Endometrial microvascular endothelial cells (primary cell): ENCODE measurements around the gene NPAS1. TPM values are rescaled to one million over a fixed set of nuclear protein-coding genes. Genes with fewer than 3 reads are reported as not detected.

Experiments
- in situ Hi-C: cut with HindIII; loops from 2 replicates; pipeline ENCODE4 v1.10.0; 2017; ENCODE audit warnings: low sequenced_read_pairs, low pct_unique_long_range_greater_than_20kb; ENCODE audit errors: inconsistent ontology term
- total RNA-seq: library from RNA; depleted of rRNA; stranded (reverse); fragments of >200 nt; gene quantifications from one replicate; pipeline ENCODE4 v1.2.3, GENCODE V29; 2015; ENCODE audit errors: inconsistent ontology term

Gene NPAS1
- total RNA-seq, 1 donor from 2014 or later = not detected

- in situ Hi-C loops = loop anchor here (25.0 kb wide), 1 partner anchor 98 kb away; no protein-coding TSS in a partner anchor
These were observed 33.9 kb upstream of the NPAS1 start for GRCh38 chr19:46985542-46986415.

GRCh38 chr19:46988614-46989230, 30.9 kb upstream of the NPAS1 start:
- in situ Hi-C loops = loop anchor here (25.0 kb wide), 1 partner anchor 101 kb away; no protein-coding TSS in a partner anchor

GRCh38 chr19:46990991-46991676, 28.5 kb upstream of the NPAS1 start:
- in situ Hi-C loops = loop anchor here (25.0 kb wide), 1 partner anchor 104 kb away; no protein-coding TSS in a partner anchor

DNA sequence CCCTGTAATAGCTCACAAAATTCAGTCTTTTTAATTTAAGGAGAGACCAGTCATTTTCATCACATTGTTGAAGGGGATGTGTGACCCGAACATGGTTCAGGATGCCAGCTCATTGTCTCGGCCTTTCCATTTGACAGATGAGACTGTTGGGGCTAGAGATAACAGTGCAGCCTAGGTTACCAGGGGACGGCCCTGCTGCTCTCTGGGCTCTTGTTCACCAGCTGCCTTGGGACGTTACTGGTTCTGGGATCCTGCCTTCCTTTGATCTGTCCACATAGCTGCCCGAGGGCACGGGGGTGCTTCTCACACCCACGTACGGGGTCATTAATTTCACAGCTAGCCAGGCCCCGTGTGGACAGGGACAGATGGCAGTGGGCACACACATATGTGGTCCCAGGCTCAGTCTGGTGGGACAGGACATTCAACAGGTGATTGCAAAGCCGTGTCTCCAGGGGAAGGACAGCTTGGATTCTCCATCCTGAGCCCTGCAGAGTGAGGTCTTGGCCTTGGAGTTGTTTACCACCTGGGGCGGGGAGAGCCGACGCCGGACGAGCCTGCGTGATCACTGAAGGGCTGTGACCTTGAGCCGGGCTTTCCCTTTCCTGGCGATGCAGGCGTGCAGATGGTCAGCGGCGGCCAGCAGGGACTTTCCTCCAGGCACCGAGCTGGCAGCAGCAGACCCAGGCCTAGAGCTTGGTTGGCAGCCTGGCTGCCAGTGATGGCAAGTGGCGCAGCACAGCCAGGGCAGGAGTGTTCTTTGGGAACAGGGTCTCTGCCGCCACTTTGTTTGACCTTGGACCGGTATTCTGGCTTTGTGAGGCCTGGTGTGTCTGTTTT, 26.7 kb upstream of the NPAS1 start:
- in situ Hi-C loops = loop anchor here (25.0 kb wide), 1 partner anchor 106 kb away; no protein-coding TSS in a partner anchor

GRCh38 chr19:46993622-46994021, 26.0 kb upstream of the NPAS1 start:
- in situ Hi-C loops = loop anchor here (25.0 kb wide), 1 partner anchor 106 kb away; no protein-coding TSS in a partner anchor

GRCh38 chr19:46994141-46994686, 25.4 kb upstream of the NPAS1 start:
- in situ Hi-C loops = loop anchor here (25.0 kb wide), 1 partner anchor 107 kb away; no protein-coding TSS in a partner anchor

- in situ Hi-C loops = loop anchor here (25.0 kb wide), 1 partner anchor 108 kb away; no protein-coding TSS in a partner anchor
These were observed 24.1 kb upstream of the NPAS1 start for GRCh38 chr19:46995492-46995891.

DNA sequence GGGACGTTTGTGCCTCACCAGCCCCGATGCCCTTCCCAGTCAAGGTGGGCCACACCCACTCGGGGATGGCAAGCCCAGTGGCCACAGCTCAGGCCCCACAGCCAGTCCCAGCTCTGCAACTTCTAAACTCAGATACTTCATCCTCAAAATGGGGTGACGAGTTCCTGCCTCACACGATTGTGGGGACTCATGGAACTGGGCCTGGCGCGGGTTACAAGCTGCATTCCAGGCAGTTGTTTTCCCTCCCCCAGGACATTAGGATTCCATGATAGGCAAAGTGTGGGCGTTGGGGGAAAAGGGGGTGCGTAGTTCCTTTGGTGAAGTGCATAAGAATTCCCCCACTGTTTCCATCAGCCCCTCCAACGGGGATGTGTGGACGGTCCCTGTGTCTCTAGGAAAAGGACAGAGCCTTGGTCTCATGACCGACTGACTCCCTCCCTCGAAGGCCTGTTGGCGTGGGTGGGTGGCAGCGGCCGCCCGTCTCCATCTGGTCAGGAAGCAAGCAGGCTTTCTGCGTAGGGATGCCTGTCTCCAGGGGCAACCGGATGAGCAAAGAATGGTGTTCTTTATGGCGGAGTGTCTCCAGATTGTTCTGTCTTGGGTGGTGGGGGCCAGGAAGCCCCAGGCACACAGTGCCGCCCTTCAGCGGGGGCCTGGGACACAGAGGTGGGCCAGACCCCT, 21.1 kb upstream of the NPAS1 start:
- in situ Hi-C loops = loop anchor here (25.0 kb wide), 1 partner anchor 111 kb away; no protein-coding TSS in a partner anchor

GRCh38 chr19:46999377-46999776, 20.3 kb upstream of the NPAS1 start:
- in situ Hi-C loops = loop anchor here (25.0 kb wide), 1 partner anchor 112 kb away; no protein-coding TSS in a partner anchor

DNA sequence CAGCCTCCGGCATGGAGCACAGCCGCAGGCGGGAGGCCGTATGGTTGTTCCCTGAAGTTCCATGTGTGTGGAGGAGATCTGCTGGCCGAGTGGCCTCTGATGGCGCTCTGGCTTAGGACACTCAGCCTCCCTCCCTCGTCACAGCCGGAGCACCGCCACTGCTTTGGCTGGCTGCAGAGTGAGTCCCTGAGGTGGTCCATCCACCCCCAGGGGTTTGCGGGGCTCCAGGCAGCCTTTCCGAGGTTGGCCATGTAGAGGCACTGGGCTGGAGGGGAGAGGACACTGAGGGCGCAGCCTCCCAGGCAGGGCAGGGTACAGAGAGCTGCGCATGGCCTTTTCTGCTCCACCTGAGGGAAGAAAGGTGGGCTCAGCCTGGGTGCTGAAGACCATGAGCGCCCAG, 19.8 kb upstream of the NPAS1 start:
- in situ Hi-C loops = loop anchor here (25.0 kb wide), 1 partner anchor 113 kb away; no protein-coding TSS in a partner anchor

GRCh38 chr19:47000373-47000772, 19.3 kb upstream of the NPAS1 start:
- in situ Hi-C loops = no loop called here

DNA sequence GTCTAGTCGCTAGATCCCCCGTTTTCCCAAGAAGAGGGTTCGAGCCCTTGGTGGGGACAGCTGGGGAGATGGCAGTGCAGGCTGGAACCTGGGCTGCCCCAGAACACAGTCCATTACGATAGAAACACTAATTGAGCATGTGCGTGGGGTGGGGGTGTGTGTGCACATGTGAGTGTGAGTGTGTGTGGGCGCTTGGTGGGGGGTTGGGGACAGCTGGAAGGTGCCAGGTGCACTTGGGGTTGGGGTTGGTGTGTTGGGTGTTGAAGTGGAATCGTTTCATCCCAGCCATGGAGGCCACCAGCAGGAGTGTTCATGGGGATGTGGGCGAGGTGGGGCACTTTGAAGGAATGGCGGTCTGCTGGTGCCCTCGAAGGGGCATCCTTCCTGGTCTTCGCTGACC, 18.1 kb upstream of the NPAS1 start:
- in situ Hi-C loops = no loop called here

DNA sequence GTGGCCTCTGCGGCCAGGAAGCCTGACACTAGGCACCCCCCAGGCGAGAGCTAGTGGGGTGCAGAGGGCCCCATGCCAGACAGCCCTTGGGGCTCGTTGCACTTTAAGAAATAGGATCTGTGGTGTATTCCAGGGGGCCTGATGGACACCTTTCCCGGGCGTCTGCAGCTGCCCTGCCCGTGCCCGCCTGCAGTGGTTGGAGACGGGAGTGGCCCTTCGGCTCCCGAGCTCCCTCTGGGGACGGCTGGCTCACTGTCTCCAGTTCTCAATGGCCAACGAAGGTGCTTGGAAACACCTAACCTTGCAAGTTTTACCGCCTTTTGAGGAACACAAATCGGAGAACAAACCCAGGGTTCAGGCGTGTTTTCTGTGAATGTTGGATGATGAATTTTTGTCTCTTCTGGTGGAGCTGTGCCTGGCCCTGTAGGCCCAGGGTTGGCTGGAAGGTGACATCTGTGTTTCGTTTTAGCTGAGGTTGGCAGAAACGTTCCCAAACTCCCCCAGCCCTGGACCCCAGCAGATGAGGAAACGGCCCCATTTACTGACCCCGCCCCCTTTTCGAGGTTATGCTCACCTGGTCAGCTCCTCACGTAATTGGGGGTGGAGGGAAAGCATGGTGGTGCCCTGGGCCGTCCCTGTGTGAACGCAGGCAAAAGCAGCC, 17.4 kb upstream of the NPAS1 start:
- in situ Hi-C loops = no loop called here

- in situ Hi-C loops = no loop called here
These were observed 16.6 kb upstream of the NPAS1 start for GRCh38 chr19:47002853-47003610.

DNA sequence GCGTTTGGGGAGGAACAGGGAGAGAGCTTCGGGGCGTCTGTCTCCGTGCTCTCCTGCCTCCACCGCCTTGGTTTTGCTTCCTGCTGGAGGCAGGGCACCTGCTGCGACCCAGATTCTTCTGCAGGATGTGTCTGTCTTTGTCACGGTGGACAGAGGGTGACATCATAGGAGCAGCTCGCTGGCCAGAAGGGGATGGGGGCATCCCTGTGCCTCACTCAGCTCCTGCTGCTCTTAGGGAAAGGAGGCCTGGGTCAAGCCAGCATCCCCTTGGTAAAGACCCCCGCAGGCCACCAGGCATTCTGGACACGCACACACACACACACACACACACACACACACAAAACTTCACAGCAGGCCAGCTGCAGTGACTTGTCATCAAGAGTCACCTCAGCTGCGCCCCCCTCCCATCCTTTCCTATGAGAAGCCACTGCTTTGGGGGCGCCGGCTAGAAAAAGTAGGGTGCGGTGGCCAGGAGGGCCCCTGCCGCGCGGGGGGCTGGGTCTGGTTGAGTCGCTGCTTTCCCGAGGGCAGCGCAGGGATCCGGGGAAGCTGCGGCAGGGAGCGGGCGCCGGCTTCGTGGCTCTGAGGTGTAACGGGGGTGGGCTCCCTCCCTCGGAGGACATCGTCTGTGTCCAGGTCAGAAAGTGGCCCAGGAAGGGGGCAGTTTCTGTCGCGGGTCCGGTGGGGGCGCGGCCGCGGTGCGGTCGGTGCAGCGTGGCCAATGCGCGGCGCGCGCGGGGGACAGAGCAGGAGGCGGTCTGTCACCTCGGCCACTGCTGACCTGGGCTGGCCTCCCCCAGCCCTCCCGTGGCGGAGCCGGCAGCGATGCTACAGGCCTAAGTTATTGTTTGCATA, 15.8 kb upstream of the NPAS1 start:
- in situ Hi-C loops = no loop called here
